ENCODE measurements around the gene SLU7. TPM values are rescaled to one million over a fixed set of nuclear protein-coding genes. Genes with fewer than 3 reads are reported as not detected.

Gene SLU7
- total and polyA plus RNA-seq, 2 donors (not counting 3 experiments of a cell fraction or from before 2014, with no cell fraction given), result 10.2 to 48.2 TPM

DNA sequence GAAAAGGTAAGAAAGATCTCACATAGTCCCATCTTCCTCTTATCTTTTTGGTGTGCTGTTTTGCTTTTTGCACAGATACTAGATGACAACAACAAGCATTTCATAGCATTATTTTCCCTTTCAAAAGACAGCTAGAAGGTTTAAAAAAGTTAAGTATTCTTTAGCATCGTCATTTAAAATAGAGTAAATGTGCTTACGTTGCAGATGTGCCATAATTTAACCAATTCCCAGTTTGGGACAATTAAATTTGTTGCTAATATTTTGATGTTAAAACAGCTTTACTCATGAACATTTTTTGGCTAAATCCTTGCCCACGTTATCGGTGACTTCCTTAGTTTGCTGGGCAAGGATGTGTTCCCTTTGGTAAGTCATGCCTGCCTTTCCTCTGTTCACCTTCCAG lies 44.3 kb upstream of the SLU7 start:
- intact Hi-C loops (cut with micrococcal nuclease), result loop anchor here (1.0 kb wide), 1 partner anchor 13 kb away; no protein-coding TSS in a partner anchor
- Histone ChIP-seq H3K27me3 (ENCODE audit: control insufficient read depth in 2 of 2, insufficient read depth in 2 of 2, low read length in 2 of 2) (no peaks in the 10 kb centered on the region), H3K9me3 (replicated peaks; ENCODE audit: control insufficient read depth, insufficient read depth, low read length) (no peaks in the 10 kb centered on the region), H2AFZ (ENCODE audit: low read depth, low read length) (no peak overlapping the region), H3K79me2 (ENCODE audit: control insufficient read depth, insufficient read depth, low read length) (no peaks in the 10 kb centered on the region), H3K4me2 (ENCODE audit: insufficient read depth, low read length) (peak overlapping the region; percentile 44), H3K4me1 (ENCODE audit: control insufficient read depth, extremely low read depth, insufficient read depth, low read length) (peaks cover 36% of the 10 kb centered on the region), H3K36me3 (ENCODE audit: control insufficient read depth in 2 of 2, extremely low read depth in 1 of 2, insufficient read depth in 2 of 2, low read length in 2 of 2) (no peaks in the 10 kb centered on the region), H3K9ac (replicated peaks; ENCODE audit: extremely low read depth, insufficient read depth, low read length) (no peak overlapping the region), H3K27ac (ENCODE audit: insufficient read depth, low read depth, low read length) (peak overlapping the region; percentile 56), H3K4me3 (replicated peaks in 1 of 3; ENCODE audit: insufficient read depth in 1 of 3, low read depth in 1 of 3, low read length in 3 of 3) (no peak overlapping the region), H4K20me1 (replicated peaks; ENCODE audit: control insufficient read depth, extremely low read depth, insufficient read depth, low read length) (no peaks in the 10 kb centered on the region), H3K9me1 (replicated peaks; ENCODE audit: control insufficient read depth, extremely low read depth, insufficient read depth, low read length) (no peaks in the 10 kb centered on the region)
- dilution Hi-C loops (cut with MboI; ENCODE audit: extremely low pct_ligation_motif_present, low sequenced_read_pairs), result no loop called here
- no peak for FAIRE-seq
- BruUV-seq (replicated peaks), result no TSS peak
- CTCF ChIA-PET, result interaction anchor here (0.8 to 3.1 kb wide), 4 partner anchors 12 to 44 kb away, joined by 3 to 21 read pairs (median 4); no protein-coding TSS in a partner anchor
- POLR2A ChIA-PET, result interaction anchor here (1.1 kb wide), 1 partner anchor 44 kb away, joined by 3 read pairs; the partner anchor contains the start of gene SLU7
- DNase-seq (ENCODE audit: low read depth, low spot score), result no peak
- TF ChIP-seq, protein P1, sequence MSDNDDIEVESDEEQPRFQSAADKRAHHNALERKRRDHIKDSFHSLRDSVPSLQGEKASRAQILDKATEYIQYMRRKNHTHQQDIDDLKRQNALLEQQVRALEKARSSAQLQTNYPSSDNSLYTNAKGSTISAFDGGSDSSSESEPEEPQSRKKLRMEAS (IDR thresholded peaks at IDR 0.05; ENCODE audit: insufficient read depth, insufficient read length), result no peak
- TF ChIP-seq POLR2A (IDR thresholded peaks at IDR 0.05; ENCODE audit: low read depth, low read length) (no peak), POLR2AphosphoS5 (IDR thresholded peaks at IDR 0.05; ENCODE audit: insufficient read depth, low read depth, low read length) (no peak), JUN (IDR thresholded peaks at IDR 0.05; ENCODE audit: borderline replicate concordance, insufficient read depth, insufficient read length, low read depth) (no peak), MYC (IDR thresholded peaks at IDR 0.05; ENCODE audit: low read depth, low read length) (no peak), GATA2 (IDR thresholded peaks at IDR 0.05; ENCODE audit: insufficient read depth, insufficient read length, low read depth, low read length) (no peak), FOS (IDR thresholded peaks at IDR 0.05; ENCODE audit: borderline replicate concordance, insufficient read depth, low read length) (no peak), EZH2 (IDR thresholded peaks at IDR 0.05; ENCODE audit: borderline replicate concordance, low read depth, low read length, severe bottlenecking) (no peak)
- TF ChIP-seq, protein P2, sequence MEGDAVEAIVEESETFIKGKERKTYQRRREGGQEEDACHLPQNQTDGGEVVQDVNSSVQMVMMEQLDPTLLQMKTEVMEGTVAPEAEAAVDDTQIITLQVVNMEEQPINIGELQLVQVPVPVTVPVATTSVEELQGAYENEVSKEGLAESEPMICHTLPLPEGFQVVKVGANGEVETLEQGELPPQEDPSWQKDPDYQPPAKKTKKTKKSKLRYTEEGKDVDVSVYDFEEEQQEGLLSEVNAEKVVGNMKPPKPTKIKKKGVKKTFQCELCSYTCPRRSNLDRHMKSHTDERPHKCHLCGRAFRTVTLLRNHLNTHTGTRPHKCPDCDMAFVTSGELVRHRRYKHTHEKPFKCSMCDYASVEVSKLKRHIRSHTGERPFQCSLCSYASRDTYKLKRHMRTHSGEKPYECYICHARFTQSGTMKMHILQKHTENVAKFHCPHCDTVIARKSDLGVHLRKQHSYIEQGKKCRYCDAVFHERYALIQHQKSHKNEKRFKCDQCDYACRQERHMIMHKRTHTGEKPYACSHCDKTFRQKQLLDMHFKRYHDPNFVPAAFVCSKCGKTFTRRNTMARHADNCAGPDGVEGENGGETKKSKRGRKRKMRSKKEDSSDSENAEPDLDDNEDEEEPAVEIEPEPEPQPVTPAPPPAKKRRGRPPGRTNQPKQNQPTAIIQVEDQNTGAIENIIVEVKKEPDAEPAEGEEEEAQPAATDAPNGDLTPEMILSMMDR (IDR thresholded peaks at IDR 0.05; ENCODE audit: extremely low read depth in 1 of 2, insufficient read depth in 1 of 2, low read depth in 1 of 2, low read length in 2 of 2), result no peak
